ENCODE measurements around the gene PIGK. TPM values are rescaled to one million over a fixed set of nuclear protein-coding genes. Genes with fewer than 3 reads are reported as not detected.

PIGK gene
- total RNA-seq, 5 donors from 2014 or later (not counting 1 experiment from before 2014, with no cell fraction given): 17.9 to 23.9 (median 21.2) TPM

GRCh38 chr1:77065693-77066342, 153.4 kb downstream of the PIGK start:
- ChIA-PET POLR2A (interaction anchor here in 1 of 2 donors (0.6 kb wide), 1 partner anchor 97 kb away, joined by 3 read pairs; no protein-coding TSS in a partner anchor), CTCF (no interaction called here)
- Histone ChIP-seq H3K9me3 (no peaks in the 10 kb centered on the region), H3K27me3 (replicated peaks in 1 of 2; ENCODE audit: control insufficient read depth in 2 of 2, extremely low read depth in 1 of 2, insufficient read depth in 2 of 2, low read length in 1 of 2) (no peaks in the 10 kb centered on the region), H3K4me3 (ENCODE audit: control insufficient read depth in 1 of 2, extremely low read depth in 1 of 2, low read length in 1 of 2) (no peak overlapping the region), H3K4me1 (ENCODE audit: control insufficient read depth in 1 of 2, extremely low read depth in 1 of 2, insufficient read depth in 2 of 2, low read length in 2 of 2) (no peaks in the 10 kb centered on the region), H3K27ac (ENCODE audit: low read length) (no peak overlapping the region), H3K36me3 (ENCODE audit: control insufficient read depth in 2 of 2, extremely low read depth in 1 of 2, insufficient read depth in 1 of 2, low read length in 1 of 2) (no peaks in the 10 kb centered on the region)
- H3K36me3 Mint-ChIP-seq: no peaks in the 10 kb centered on the region
- no peak overlapping the region for H3K27ac Mint-ChIP-seq
- no peaks in the 10 kb centered on the region for H3K4me1 Mint-ChIP-seq
- peaks cover 0 to 4% of the 10 kb centered on the region in 2 donors for H3K27me3 Mint-ChIP-seq
- ATAC-seq (replicated peaks in 1 of 4) (no peak), DNase-seq (no peak)
- H3K4me3 Mint-ChIP-seq: no peak overlapping the region
- peaks cover 0 to 4% (median 0%) of the 10 kb centered on the region in 3 donors for H3K9me3 Mint-ChIP-seq
- 83% methylated on average over 1 of the region's 7 CpGs for WGBS (ENCODE audit: insufficient coverage)

GRCh38 chr1:77064246-77064645, 155.0 kb downstream of the PIGK start:
- peaks cover 0 to 5% of the 10 kb centered on the region in 2 experiments for H3K27me3 ChIP-seq (replicated peaks in 1 of 2; ENCODE audit: control insufficient read depth in 2 of 2, extremely low read depth in 1 of 2, insufficient read depth in 2 of 2, low read length in 1 of 2)
- no peak for ATAC-seq (replicated peaks in 1 of 4)
- H3K4me1 Mint-ChIP-seq: no peaks in the 10 kb centered on the region
- no CpG with 5 or more reads among the region's 2 CpGs for WGBS (ENCODE audit: insufficient coverage)
- H3K9me3 ChIP-seq: no peaks in the 10 kb centered on the region
- CTCF ChIA-PET: no interaction called here
- H3K4me3 ChIP-seq (ENCODE audit: control insufficient read depth in 1 of 2, extremely low read depth in 1 of 2, low read length in 1 of 2): no peak overlapping the region
- POLR2A ChIA-PET: no interaction called here
- H3K27me3 Mint-ChIP-seq: peaks cover 3 to 4% of the 10 kb centered on the region in 2 donors
- no peaks in the 10 kb centered on the region for H3K36me3 ChIP-seq (ENCODE audit: control insufficient read depth in 2 of 2, extremely low read depth in 1 of 2, insufficient read depth in 1 of 2, low read length in 1 of 2)
- no peak for DNase-seq
- no peak overlapping the region for H3K27ac Mint-ChIP-seq
- H3K36me3 Mint-ChIP-seq: no peaks in the 10 kb centered on the region
- no peaks in the 10 kb centered on the region for H3K4me1 ChIP-seq (ENCODE audit: control insufficient read depth in 1 of 2, extremely low read depth in 1 of 2, insufficient read depth in 2 of 2, low read length in 2 of 2)
- no peak overlapping the region for H3K4me3 Mint-ChIP-seq
- H3K9me3 Mint-ChIP-seq: peaks cover 0 to 4% (median 0%) of the 10 kb centered on the region in 3 donors
- no peak overlapping the region for H3K27ac ChIP-seq (ENCODE audit: low read length)

GRCh38 chr1:77063118-77063517, 156.1 kb downstream of the PIGK start:
- DNase-seq (no peak), ATAC-seq (replicated peaks in 1 of 4) (no peak)
- CTCF ChIA-PET: no interaction called here
- peaks cover 0 to 5% of the 10 kb centered on the region in 2 experiments for H3K27me3 ChIP-seq (replicated peaks in 1 of 2; ENCODE audit: control insufficient read depth in 2 of 2, extremely low read depth in 1 of 2, insufficient read depth in 2 of 2, low read length in 1 of 2)
- 82% methylated on average over 1 of the region's 4 CpGs for WGBS (ENCODE audit: insufficient coverage)
- Mint-ChIP-seq H3K36me3 (no peaks in the 10 kb centered on the region), H3K4me1 (no peaks in the 10 kb centered on the region), H3K27me3 (peaks cover 4 to 7% of the 10 kb centered on the region in 2 donors), H3K9me3 (peaks cover 0 to 4% (median 0%) of the 10 kb centered on the region in 3 donors), H3K27ac (no peak overlapping the region), H3K4me3 (no peak overlapping the region)
- H3K36me3 ChIP-seq (ENCODE audit: control insufficient read depth in 2 of 2, extremely low read depth in 1 of 2, insufficient read depth in 1 of 2, low read length in 1 of 2): no peaks in the 10 kb centered on the region
- H3K9me3 ChIP-seq: no peaks in the 10 kb centered on the region
- POLR2A ChIA-PET: no interaction called here
- H3K27ac ChIP-seq (ENCODE audit: low read length): no peak overlapping the region
- no peak overlapping the region for H3K4me3 ChIP-seq (ENCODE audit: control insufficient read depth in 1 of 2, extremely low read depth in 1 of 2, low read length in 1 of 2)
- H3K4me1 ChIP-seq (ENCODE audit: control insufficient read depth in 1 of 2, extremely low read depth in 1 of 2, insufficient read depth in 2 of 2, low read length in 2 of 2): no peaks in the 10 kb centered on the region

GRCh38 chr1:77061162-77061561, 158.1 kb downstream of the PIGK start:
- no peak overlapping the region for H3K4me3 Mint-ChIP-seq
- CTCF ChIA-PET: no interaction called here
- H3K27ac Mint-ChIP-seq: no peak overlapping the region
- no peaks in the 10 kb centered on the region for H3K9me3 Mint-ChIP-seq
- H3K36me3 Mint-ChIP-seq: no peaks in the 10 kb centered on the region
- Histone ChIP-seq H3K9me3 (no peaks in the 10 kb centered on the region), H3K4me1 (ENCODE audit: control insufficient read depth in 1 of 2, extremely low read depth in 1 of 2, insufficient read depth in 2 of 2, low read length in 2 of 2) (no peaks in the 10 kb centered on the region), H3K27ac (ENCODE audit: low read length) (no peak overlapping the region), H3K36me3 (ENCODE audit: control insufficient read depth in 2 of 2, extremely low read depth in 1 of 2, insufficient read depth in 1 of 2, low read length in 1 of 2) (no peaks in the 10 kb centered on the region), H3K4me3 (ENCODE audit: control insufficient read depth in 1 of 2, extremely low read depth in 1 of 2, low read length in 1 of 2) (no peak overlapping the region), H3K27me3 (replicated peaks in 1 of 2; ENCODE audit: control insufficient read depth in 2 of 2, extremely low read depth in 1 of 2, insufficient read depth in 2 of 2, low read length in 1 of 2) (peaks cover 0 to 5% of the 10 kb centered on the region in 2 experiments)
- H3K27me3 Mint-ChIP-seq: peaks cover 4 to 7% of the 10 kb centered on the region in 2 donors
- DNase-seq (no peak), ATAC-seq (replicated peaks in 1 of 4) (no peak)
- no peaks in the 10 kb centered on the region for H3K4me1 Mint-ChIP-seq
- POLR2A ChIA-PET: no interaction called here
- 67% methylated on average over 1 of the region's 3 CpGs for WGBS (ENCODE audit: insufficient coverage)

- ATAC-seq (replicated peaks in 1 of 4): no peak
These were observed 159.2 kb downstream of the PIGK start for GRCh38 chr1:77060000-77060399.

GRCh38 chr1:77057994-77058585, 161.1 kb downstream of the PIGK start:
- Mint-ChIP-seq H3K4me1 (no peaks in the 10 kb centered on the region), H3K9me3 (no peaks in the 10 kb centered on the region), H3K27ac (no peak overlapping the region), H3K27me3 (peaks cover 4 to 7% of the 10 kb centered on the region in 2 donors), H3K36me3 (no peaks in the 10 kb centered on the region), H3K4me3 (no peak overlapping the region)
- ChIA-PET CTCF (no interaction called here), POLR2A (no interaction called here)
- DNase-seq (no peak), ATAC-seq (replicated peaks in 1 of 4) (no peak)
- Histone ChIP-seq H3K27ac (ENCODE audit: low read length) (no peak overlapping the region), H3K4me3 (ENCODE audit: control insufficient read depth in 1 of 2, extremely low read depth in 1 of 2, low read length in 1 of 2) (no peak overlapping the region), H3K9me3 (no peaks in the 10 kb centered on the region), H3K4me1 (ENCODE audit: control insufficient read depth in 1 of 2, extremely low read depth in 1 of 2, insufficient read depth in 2 of 2, low read length in 2 of 2) (no peaks in the 10 kb centered on the region), H3K36me3 (ENCODE audit: control insufficient read depth in 2 of 2, extremely low read depth in 1 of 2, insufficient read depth in 1 of 2, low read length in 1 of 2) (no peaks in the 10 kb centered on the region), H3K27me3 (replicated peaks in 1 of 2; ENCODE audit: control insufficient read depth in 2 of 2, extremely low read depth in 1 of 2, insufficient read depth in 2 of 2, low read length in 1 of 2) (peaks cover 0 to 5% of the 10 kb centered on the region in 2 experiments)
- 83% methylated on average over 2 of the region's 7 CpGs for WGBS (ENCODE audit: insufficient coverage)

More at GRCh38 chr1:77060000-77060399, 159.2 kb downstream of the PIGK start:
- Mint-ChIP-seq H3K9me3 (no peaks in the 10 kb centered on the region), H3K36me3 (no peaks in the 10 kb centered on the region), H3K27me3 (peaks cover 4 to 7% of the 10 kb centered on the region in 2 donors), H3K4me3 (no peak overlapping the region), H3K27ac (no peak overlapping the region), H3K4me1 (no peaks in the 10 kb centered on the region)
- H3K9me3 ChIP-seq: no peaks in the 10 kb centered on the region
- no peaks in the 10 kb centered on the region for H3K4me1 ChIP-seq (ENCODE audit: control insufficient read depth in 1 of 2, extremely low read depth in 1 of 2, insufficient read depth in 2 of 2, low read length in 2 of 2)
- no peak for DNase-seq
- no peaks in the 10 kb centered on the region for H3K36me3 ChIP-seq (ENCODE audit: control insufficient read depth in 2 of 2, extremely low read depth in 1 of 2, insufficient read depth in 1 of 2, low read length in 1 of 2)
- H3K4me3 ChIP-seq (ENCODE audit: control insufficient read depth in 1 of 2, extremely low read depth in 1 of 2, low read length in 1 of 2): no peak overlapping the region
- no peak overlapping the region for H3K27ac ChIP-seq (ENCODE audit: low read length)
- ChIA-PET POLR2A (no interaction called here), CTCF (no interaction called here)
- no CpG with 5 or more reads among the region's 5 CpGs for WGBS (ENCODE audit: insufficient coverage)
- H3K27me3 ChIP-seq (replicated peaks in 1 of 2; ENCODE audit: control insufficient read depth in 2 of 2, extremely low read depth in 1 of 2, insufficient read depth in 2 of 2, low read length in 1 of 2): peaks cover 0 to 5% of the 10 kb centered on the region in 2 experiments

Measured in T-cell (primary cell).